Gastrocnemius medialis (tissue), 4 donors: ENCODE results near the gene SUGP2. TPM values are rescaled to one million over a fixed set of nuclear protein-coding genes. Genes with fewer than 3 reads are reported as not detected.

Experiments used
- ATAC-seq, 2 donors: fragments of 150-250 bp; one replicate each; pipeline ENCODE4 v1.9.1; 2016
- DNase-seq, 2 donors: peaks; one replicate each; pipeline ENCODE4 v3.0.0-alpha.2; 2019
- H3K27ac ChIP-seq, 4 donors: fragments of 200-600 bp; sonication (generic); 1 replicate in 1 of 4; 2 replicates in 3 of 4; pipeline ENCODE4 v1.5.1; 2016 to 2018; ENCODE audit warnings: mild to moderate bottlenecking in 2 of 4, moderate library complexity in 1 of 4
- H3K27me3 ChIP-seq, 3 donors: fragments of 200-600 bp; sonication (generic) in 2 of 3; 1 replicate in 1 of 3; 2 replicates in 2 of 3; pipeline versions ENCODE4 v1.5.1 to v1.6.0; 2016 to 2019; ENCODE audit warnings: mild to moderate bottlenecking in 1 of 3, moderate library complexity in 1 of 3
- H3K36me3 ChIP-seq, 2 donors: fragments of 200-600 bp; sonication (generic) in 1 of 2; one replicate each; pipeline ENCODE4 v1.5.1; 2017 to 2018
- H3K4me1 ChIP-seq, 2 donors: fragments of 200-600 bp; sonication (generic) in 1 of 2; one replicate each; pipeline ENCODE4 v1.5.1; 2016 to 2017; ENCODE audit warnings: mild to moderate bottlenecking in 2 of 2
- H3K4me3 ChIP-seq, 4 donors: fragments of 200-600 bp; sonication (generic) in 3 of 4; 1 replicate in 1 of 4; 2 replicates in 3 of 4; pipeline ENCODE4 v1.5.1; 2016 to 2019; ENCODE audit warnings: mild to moderate bottlenecking in 2 of 4
- H3K9me3 ChIP-seq, 3 donors: fragments of 200-600 bp; sonication (generic) in 2 of 3; 1 replicate in 1 of 3; 2 replicates in 2 of 3; pipeline ENCODE4 v1.5.1; 2016 to 2019
- CTCF ChIP-seq, 5 experiments: fragments of 450-650 bp in 3 of 5; fragments of 200-600 bp in 2 of 5; sonication (generic) in 2 of 5; IDR thresholded peaks in 4 of 5; conservative IDR thresholded peaks in 1 of 5; 1 replicate in 4 of 5; 2 replicates in 1 of 5; pipeline ENCODE4 v1.5.1; 2016 to 2019; ENCODE audit warnings: antibody characterized with exemption in 5 of 5, mild to moderate bottlenecking in 3 of 5, moderate library complexity in 3 of 5
- POLR2A ChIP-seq, 2 donors: fragments of 450-650 bp; IDR thresholded peaks; one replicate each; pipeline ENCODE4 v1.6.1; 2017; ENCODE audit warnings: antibody characterized with exemption in 2 of 2, mild to moderate bottlenecking in 2 of 2, moderate library complexity in 2 of 2
- in situ Hi-C, 4 donors: fragments of 200-750 bp; cut with MboI; loops; one replicate each; pipeline versions ENCODE4 v1.15.0 to v1.8.0; 2017; ENCODE audit warnings: low sequenced_read_pairs in 4 of 4
- intact Hi-C: fragments of 100-400 bp; cut with DNase I; formaldehyde crosslinking; loops from one replicate; pipeline ENCODE4 v1.15.1; 2023; ENCODE audit warnings: low total_unique reads
- total RNA-seq, 4 donors: library from RNA; depleted of rRNA; stranded (reverse); fragments of >200 nt; gene quantifications; one replicate each; pipeline versions ENCODE4 v1.1.0 to v1.2.3, GENCODE V29; 2016

SUGP2 gene
- total RNA-seq, 4 donors from 2014 or later = 24.6 to 38.2 (median 32.8) TPM

- no peaks in the 10 kb centered on the region for H3K9me3 ChIP-seq
- no peaks in the 10 kb centered on the region for H3K4me1 ChIP-seq
- in situ Hi-C loops = no loop called here
- H3K27me3 ChIP-seq = no peaks in the 10 kb centered on the region
- H3K27ac ChIP-seq = no peak overlapping the region
- intact Hi-C loops = no loop called here
- ATAC-seq = no peak
- peaks cover 0 to 54% of the 10 kb centered on the region in 2 donors for H3K36me3 ChIP-seq
- TF ChIP-seq CTCF (IDR thresholded peaks at IDR 0.05 in 4 of 5, conservative IDR thresholded peaks at IDR 0.05 in 1 of 5) (no peak), POLR2A (IDR thresholded peaks at IDR 0.05) (no peak)
- DNase-seq = no peak
- no peak overlapping the region for H3K4me3 ChIP-seq
These were observed 34.1 kb downstream of the SUGP2 start for GRCh38 chr19:18999016-18999758.

- H3K27ac ChIP-seq = no peak overlapping the region
- ATAC-seq (no peak), DNase-seq (no peak)
- intact Hi-C loops = no loop called here
- no peak overlapping the region for H3K4me3 ChIP-seq
- H3K4me1 ChIP-seq = no peaks in the 10 kb centered on the region
- no peak for TF ChIP-seq POLR2A (IDR thresholded peaks at IDR 0.05)
- H3K36me3 ChIP-seq = peaks cover 0 to 54% of the 10 kb centered on the region in 2 donors
- in situ Hi-C loops = no loop called here
- H3K27me3 ChIP-seq = no peaks in the 10 kb centered on the region
- H3K9me3 ChIP-seq = no peaks in the 10 kb centered on the region
These were observed 35.0 kb downstream of the SUGP2 start for GRCh38 chr19:18998276-18998675.

GRCh38 chr19:18996796-18997394 is 36.4 kb downstream of the SUGP2 start:
- intact Hi-C loops = no loop called here
- H3K36me3 ChIP-seq = peaks cover 0 to 59% of the 10 kb centered on the region in 2 donors
- in situ Hi-C loops = no loop called here
- no peaks in the 10 kb centered on the region for H3K9me3 ChIP-seq
- no peaks in the 10 kb centered on the region for H3K4me1 ChIP-seq
- no peaks in the 10 kb centered on the region for H3K27me3 ChIP-seq
- no peak for TF ChIP-seq POLR2A (IDR thresholded peaks at IDR 0.05)
- TF ChIP-seq CTCF (IDR thresholded peaks at IDR 0.05 in 4 of 5, conservative IDR thresholded peaks at IDR 0.05 in 1 of 5) = no peak
- no peak overlapping the region for H3K27ac ChIP-seq
- ATAC-seq (no peak), DNase-seq (no peak)
- no peak overlapping the region for H3K4me3 ChIP-seq

GRCh38 chr19:18996351-18996750 is 37.0 kb downstream of the SUGP2 start:
- Histone ChIP-seq H3K27ac (no peak overlapping the region), H3K27me3 (no peaks in the 10 kb centered on the region), H3K36me3 (peaks cover 0 to 55% of the 10 kb centered on the region in 2 donors), H3K4me1 (no peaks in the 10 kb centered on the region), H3K4me3 (no peak overlapping the region), H3K9me3 (no peaks in the 10 kb centered on the region)
- DNase-seq (no peak), ATAC-seq (no peak)
- no peak for TF ChIP-seq CTCF (IDR thresholded peaks at IDR 0.05 in 4 of 5, conservative IDR thresholded peaks at IDR 0.05 in 1 of 5)
- in situ Hi-C loops (no loop called here), intact Hi-C loops (no loop called here)

GRCh38 chr19:18995804-18996241 is 37.5 kb downstream of the SUGP2 start:
- TF ChIP-seq POLR2A (IDR thresholded peaks at IDR 0.05) (no peak), CTCF (IDR thresholded peaks at IDR 0.05 in 4 of 5, conservative IDR thresholded peaks at IDR 0.05 in 1 of 5) (no peak)
- Histone ChIP-seq H3K27me3 (no peaks in the 10 kb centered on the region), H3K9me3 (no peaks in the 10 kb centered on the region), H3K36me3 (peaks cover 0 to 51% of the 10 kb centered on the region in 2 donors), H3K27ac (no peak overlapping the region), H3K4me1 (no peaks in the 10 kb centered on the region), H3K4me3 (no peak overlapping the region)
- DNase-seq (no peak), ATAC-seq (peak in 1 of 2 donors; percentile 63)
- in situ Hi-C loops = no loop called here
- intact Hi-C loops = no loop called here
